HL-60 (cell line): ENCODE data around the gene MZB1.
A peak's percentile ranks its signal among the peaks of the same experiment; 100 is the strongest.

Experiments used
- DNase-seq, 2 experiments: peaks; one replicate each; pipeline ENCODE4 v3.0.0-alpha.2; 2010 to 2020; ENCODE audit warnings: low read depth in 1 of 2, low spot score in 1 of 2
- H3K27ac ChIP-seq: fragments of 250-450 bp; sonication (Bioruptor Pico); replicated peaks from 2 replicates; pipeline ENCODE4 v1.5.1; 2020; ENCODE audit warnings: mild to moderate bottlenecking, moderate library complexity
- H3K27me3 ChIP-seq: fragments of 250-450 bp; sonication (Bioruptor Pico); 2 replicates; pipeline ENCODE4 v1.5.1; 2021; ENCODE audit warnings: mild to moderate bottlenecking, moderate library complexity; ENCODE audit not compliant: insufficient read depth, poor library complexity, severe bottlenecking
- H3K4me3 ChIP-seq: replicated peaks from 2 replicates; pipeline ENCODE4 v1.5.1; 2011; ENCODE audit warnings: mild to moderate bottlenecking, control low read depth, low read length; ENCODE audit not compliant: insufficient read depth
- GABPA ChIP-seq: IDR thresholded peaks from 2 replicates; pipeline ENCODE4 v1.6.1; 2012; ENCODE audit warnings: low read depth
- POLR2AphosphoS5 ChIP-seq: IDR thresholded peaks from 2 replicates; pipeline ENCODE4 v1.6.1; 2012; ENCODE audit warnings: low read depth
- SPI1 ChIP-seq: IDR thresholded peaks from 2 replicates; pipeline ENCODE4 v1.6.1; 2012; ENCODE audit warnings: low read depth, mild to moderate bottlenecking, borderline replicate concordance
- long read RNA-seq: library from polyadenylated mRNA; unstranded; transcript quantifications from one replicate; pipeline ENCODE4 v2.0.0, GENCODE V29; 2020
- TF ChIP-seq, protein P1 (sequence below): IDR thresholded peaks from 2 replicates; pipeline ENCODE4 v1.6.1; 2012; ENCODE audit warnings: low read depth; ENCODE audit not compliant: insufficient replicate concordance
- TF ChIP-seq, protein P2 (sequence below): IDR thresholded peaks from one replicate; pipeline ENCODE4 v1.5.1; 2011; ENCODE audit warnings: low read length, control low read depth, inconsistent platforms; ENCODE audit not compliant: insufficient read depth

The MZB1 gene, protein sequence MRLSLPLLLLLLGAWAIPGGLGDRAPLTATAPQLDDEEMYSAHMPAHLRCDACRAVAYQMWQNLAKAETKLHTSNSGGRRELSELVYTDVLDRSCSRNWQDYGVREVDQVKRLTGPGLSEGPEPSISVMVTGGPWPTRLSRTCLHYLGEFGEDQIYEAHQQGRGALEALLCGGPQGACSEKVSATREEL
- long read RNA-seq, transcript MZB1-203 (3 exons, 1,887 nt): minor isoform, 14 of 62 reads
- long read RNA-seq, transcript MZB1-204 (5 exons, 636 nt): minor isoform, 7 of 62 reads
- long read RNA-seq, transcript MZB1-201 (4 exons, 825 nt): major isoform, 18 of 62 reads
- long read RNA-seq, partial matches to known transcripts: 1 of 62 reads
- long read RNA-seq, other reads (novel, unspliced or antisense): 16 of 62 reads

DNA sequence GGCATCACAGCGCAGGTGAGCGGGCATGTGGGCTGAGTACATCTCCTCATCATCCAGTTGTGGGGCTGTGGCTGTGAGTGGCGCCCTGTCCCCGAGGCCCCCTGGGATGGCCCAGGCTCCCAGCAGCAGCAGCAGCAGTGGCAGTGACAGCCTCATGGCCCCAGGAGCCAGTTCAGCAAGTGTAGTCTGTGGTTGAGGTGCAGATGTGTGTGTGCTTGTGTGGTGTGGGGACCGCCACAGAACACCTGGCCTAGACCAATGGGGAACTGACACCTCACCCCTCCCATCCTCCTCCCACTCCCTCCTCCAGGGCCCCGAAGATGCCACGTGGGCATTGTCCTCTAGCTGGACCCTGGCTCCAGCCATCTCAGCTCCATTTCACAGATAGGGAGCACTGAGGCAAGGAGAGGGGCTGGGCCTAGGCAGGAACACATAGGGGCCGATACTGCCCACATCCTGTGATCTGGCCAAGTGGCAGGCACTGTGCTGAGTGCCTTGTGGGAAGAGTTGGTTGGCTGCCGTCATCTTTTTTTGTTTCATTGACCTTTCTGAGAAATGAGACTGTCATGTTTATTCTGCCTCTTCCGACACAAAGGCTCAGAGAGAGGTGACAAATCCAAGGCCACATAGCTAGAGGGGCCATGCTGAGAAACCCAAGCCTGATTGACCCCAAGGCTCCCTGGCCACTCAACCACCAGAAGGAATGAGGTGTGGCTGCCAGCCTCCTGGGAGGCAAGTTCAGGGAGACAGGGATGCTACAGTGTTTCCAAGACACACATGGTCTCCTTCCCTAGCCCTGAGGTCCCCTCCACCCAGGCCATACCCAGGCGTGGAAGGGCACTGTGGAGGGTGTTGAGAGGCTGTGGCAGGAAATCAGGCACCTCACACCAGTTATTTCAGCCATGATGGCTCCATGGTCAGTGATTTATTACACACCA, at the start of gene MZB1:
TSS of gene MZB1 (minus strand) at position 213 of the 938 bp plus-strand sequence. CDS start at position 156, 57 bp downstream.
- no peak for TF ChIP-seq GABPA
- TF ChIP-seq POLR2AphosphoS5: peak; percentile 56
- TF ChIP-seq, protein P1, sequence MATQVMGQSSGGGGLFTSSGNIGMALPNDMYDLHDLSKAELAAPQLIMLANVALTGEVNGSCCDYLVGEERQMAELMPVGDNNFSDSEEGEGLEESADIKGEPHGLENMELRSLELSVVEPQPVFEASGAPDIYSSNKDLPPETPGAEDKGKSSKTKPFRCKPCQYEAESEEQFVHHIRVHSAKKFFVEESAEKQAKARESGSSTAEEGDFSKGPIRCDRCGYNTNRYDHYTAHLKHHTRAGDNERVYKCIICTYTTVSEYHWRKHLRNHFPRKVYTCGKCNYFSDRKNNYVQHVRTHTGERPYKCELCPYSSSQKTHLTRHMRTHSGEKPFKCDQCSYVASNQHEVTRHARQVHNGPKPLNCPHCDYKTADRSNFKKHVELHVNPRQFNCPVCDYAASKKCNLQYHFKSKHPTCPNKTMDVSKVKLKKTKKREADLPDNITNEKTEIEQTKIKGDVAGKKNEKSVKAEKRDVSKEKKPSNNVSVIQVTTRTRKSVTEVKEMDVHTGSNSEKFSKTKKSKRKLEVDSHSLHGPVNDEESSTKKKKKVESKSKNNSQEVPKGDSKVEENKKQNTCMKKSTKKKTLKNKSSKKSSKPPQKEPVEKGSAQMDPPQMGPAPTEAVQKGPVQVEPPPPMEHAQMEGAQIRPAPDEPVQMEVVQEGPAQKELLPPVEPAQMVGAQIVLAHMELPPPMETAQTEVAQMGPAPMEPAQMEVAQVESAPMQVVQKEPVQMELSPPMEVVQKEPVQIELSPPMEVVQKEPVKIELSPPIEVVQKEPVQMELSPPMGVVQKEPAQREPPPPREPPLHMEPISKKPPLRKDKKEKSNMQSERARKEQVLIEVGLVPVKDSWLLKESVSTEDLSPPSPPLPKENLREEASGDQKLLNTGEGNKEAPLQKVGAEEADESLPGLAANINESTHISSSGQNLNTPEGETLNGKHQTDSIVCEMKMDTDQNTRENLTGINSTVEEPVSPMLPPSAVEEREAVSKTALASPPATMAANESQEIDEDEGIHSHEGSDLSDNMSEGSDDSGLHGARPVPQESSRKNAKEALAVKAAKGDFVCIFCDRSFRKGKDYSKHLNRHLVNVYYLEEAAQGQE: no peak
- no peak for TF ChIP-seq SPI1
- TF ChIP-seq, protein P2, sequence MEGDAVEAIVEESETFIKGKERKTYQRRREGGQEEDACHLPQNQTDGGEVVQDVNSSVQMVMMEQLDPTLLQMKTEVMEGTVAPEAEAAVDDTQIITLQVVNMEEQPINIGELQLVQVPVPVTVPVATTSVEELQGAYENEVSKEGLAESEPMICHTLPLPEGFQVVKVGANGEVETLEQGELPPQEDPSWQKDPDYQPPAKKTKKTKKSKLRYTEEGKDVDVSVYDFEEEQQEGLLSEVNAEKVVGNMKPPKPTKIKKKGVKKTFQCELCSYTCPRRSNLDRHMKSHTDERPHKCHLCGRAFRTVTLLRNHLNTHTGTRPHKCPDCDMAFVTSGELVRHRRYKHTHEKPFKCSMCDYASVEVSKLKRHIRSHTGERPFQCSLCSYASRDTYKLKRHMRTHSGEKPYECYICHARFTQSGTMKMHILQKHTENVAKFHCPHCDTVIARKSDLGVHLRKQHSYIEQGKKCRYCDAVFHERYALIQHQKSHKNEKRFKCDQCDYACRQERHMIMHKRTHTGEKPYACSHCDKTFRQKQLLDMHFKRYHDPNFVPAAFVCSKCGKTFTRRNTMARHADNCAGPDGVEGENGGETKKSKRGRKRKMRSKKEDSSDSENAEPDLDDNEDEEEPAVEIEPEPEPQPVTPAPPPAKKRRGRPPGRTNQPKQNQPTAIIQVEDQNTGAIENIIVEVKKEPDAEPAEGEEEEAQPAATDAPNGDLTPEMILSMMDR: no peak
- peak; percentile 48 to 49 for DNase-seq
- H3K27me3 ChIP-seq: no peaks in the 10 kb centered on the region
- H3K4me3 ChIP-seq: no peak within 1 kb of the TSS
- peak within 1 kb of the TSS; percentile 87 for H3K27ac ChIP-seq

DNA sequence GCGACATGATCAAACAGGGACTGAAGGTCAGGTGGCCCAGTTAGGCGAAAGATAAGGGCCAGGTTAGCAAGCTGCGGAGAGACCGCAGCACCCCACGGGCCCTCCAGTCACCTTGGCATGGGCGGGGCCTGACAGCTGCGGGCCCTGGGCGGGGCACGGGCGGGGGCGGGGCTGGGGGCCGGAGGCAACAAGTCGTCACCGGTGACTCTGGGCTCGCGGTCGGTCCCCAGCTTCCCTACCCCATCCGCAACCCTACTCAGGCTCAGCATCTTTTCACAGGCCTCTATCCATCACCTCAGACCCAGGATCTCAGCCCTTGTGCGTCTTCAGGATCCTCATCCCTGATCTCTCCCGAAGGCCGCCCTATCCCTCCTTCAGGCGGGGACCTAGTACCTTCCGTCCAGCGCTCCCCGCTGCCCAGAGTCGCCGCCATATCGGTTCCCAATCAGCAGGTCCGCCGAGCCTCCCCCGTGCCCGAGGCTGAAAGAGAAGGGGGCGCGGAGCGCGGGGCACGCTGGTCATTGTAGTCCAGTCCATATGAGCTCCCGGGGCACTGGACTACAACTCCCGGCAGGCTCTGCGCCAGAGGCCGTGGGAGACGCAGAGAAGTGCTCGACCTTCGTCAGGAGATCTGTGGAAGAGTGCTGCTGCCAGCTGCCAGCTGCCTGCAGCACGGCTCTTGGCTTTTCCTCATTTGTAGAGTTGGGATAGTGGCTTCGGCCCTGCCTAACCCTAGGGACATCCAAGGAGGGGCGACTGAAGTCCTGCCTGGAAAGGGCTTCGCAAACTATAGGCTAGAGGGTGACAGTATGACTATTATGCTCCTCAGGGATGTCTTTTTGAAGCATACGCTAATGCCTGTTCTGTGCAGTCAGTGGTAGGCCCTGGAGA, 49.5 kb upstream of the MZB1 start, which contains the start of gene DNAJC18:
TSS of gene DNAJC18 (minus strand) at position 513 of the 891 bp plus-strand sequence. CDS start at position 433, 80 bp downstream.
- DNase-seq: peak; percentile 37 to 64
- peak within 1 kb of the TSS; percentile 49; the same call in 1 of the 2 replicates for H3K27ac ChIP-seq
- H3K4me3 ChIP-seq: peak within 1 kb of the TSS; percentile 83
- TF ChIP-seq, protein P2: no peak
- TF ChIP-seq GABPA: no peak
- TF ChIP-seq, protein P1: no peak
- no peak for TF ChIP-seq SPI1
- no peak for TF ChIP-seq POLR2AphosphoS5
- H3K27me3 ChIP-seq: no peaks in the 10 kb centered on the region

DNA sequence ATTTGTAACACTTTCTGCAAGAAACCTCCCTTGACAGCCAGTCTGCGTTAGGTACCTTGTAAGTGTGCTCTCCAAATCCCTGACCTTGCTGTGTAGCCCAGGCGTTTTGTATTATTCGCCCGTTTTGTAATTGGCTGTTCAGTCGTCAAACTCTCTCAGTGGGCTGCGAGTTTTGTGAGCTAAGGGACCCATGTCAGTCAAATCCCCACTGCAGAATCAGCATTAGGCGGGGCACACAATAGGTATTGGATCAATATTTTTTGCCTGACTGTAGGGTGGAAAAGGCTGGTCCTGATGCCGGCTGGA, 48.9 kb upstream of the MZB1 start:
- TF ChIP-seq POLR2AphosphoS5: no peak
- Histone ChIP-seq H3K27ac (no peak overlapping the region), H3K27me3 (no peaks in the 10 kb centered on the region), H3K4me3 (peak overlapping the region; percentile 83)
- DNase-seq: no peak
